ENCODE results near the gene ZNF697.

- TF ChIP-seq, protein P1, sequence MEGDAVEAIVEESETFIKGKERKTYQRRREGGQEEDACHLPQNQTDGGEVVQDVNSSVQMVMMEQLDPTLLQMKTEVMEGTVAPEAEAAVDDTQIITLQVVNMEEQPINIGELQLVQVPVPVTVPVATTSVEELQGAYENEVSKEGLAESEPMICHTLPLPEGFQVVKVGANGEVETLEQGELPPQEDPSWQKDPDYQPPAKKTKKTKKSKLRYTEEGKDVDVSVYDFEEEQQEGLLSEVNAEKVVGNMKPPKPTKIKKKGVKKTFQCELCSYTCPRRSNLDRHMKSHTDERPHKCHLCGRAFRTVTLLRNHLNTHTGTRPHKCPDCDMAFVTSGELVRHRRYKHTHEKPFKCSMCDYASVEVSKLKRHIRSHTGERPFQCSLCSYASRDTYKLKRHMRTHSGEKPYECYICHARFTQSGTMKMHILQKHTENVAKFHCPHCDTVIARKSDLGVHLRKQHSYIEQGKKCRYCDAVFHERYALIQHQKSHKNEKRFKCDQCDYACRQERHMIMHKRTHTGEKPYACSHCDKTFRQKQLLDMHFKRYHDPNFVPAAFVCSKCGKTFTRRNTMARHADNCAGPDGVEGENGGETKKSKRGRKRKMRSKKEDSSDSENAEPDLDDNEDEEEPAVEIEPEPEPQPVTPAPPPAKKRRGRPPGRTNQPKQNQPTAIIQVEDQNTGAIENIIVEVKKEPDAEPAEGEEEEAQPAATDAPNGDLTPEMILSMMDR (IDR thresholded peaks at IDR 0.05): no peak
- no peak for TF ChIP-seq EZH2 (IDR thresholded peaks at IDR 0.05; ENCODE audit: borderline replicate concordance, insufficient read depth, low read depth, low read length, poor library complexity, severe bottlenecking)
These were observed 60.7 kb downstream of the ZNF697 start for GRCh38 chr1:119587341-119587740.

All from B cell (primary cell).